Endothelial cell of umbilical vein (primary cell): ENCODE data around the gene HAND1. TPM values are rescaled to one million over a fixed set of nuclear protein-coding genes. Genes with fewer than 3 reads are reported as not detected.

Source experiments
- BruUV-seq: library from RNA; stranded (reverse); fragments of 400-500 nt; replicated peaks from 2 replicates; lab custom pipeline; 2021; lab: Mats Ljungman, UMichigan
- CTCF ChIA-PET: fragments of 300-600, 350-600 bp; sonication (Branson Sonifier 250); formaldehyde crosslinking; loops from one replicate; lab custom pipeline; 2021; ENCODE audit warnings: antibody characterized with exemption, inconsistent platforms; lab: Charles Lee
- POLR2A ChIA-PET: fragments of 300-600, 350-600 bp; sonication (Branson Sonifier 250); formaldehyde crosslinking; loops from one replicate; lab custom pipeline; 2021; ENCODE audit warnings: antibody characterized with exemption, inconsistent platforms; lab: Charles Lee
- DNase-seq: peaks from one replicate; pipeline ENCODE4 v3.0.0-alpha.2; 2011; ENCODE audit warnings: low read depth, low spot score
- FAIRE-seq: peaks from 2 replicates; lab custom pipeline; 2011; peaks lifted over from hg19 to GRCh38; lab: Jason Lieb, UNC
- H2AFZ ChIP-seq: 2 replicates; pipeline ENCODE4 v1.6.0; 2012; ENCODE audit warnings: low read depth, low read length, control low read depth, inconsistent platforms
- H3K27ac ChIP-seq: 2 replicates; pipeline ENCODE4 v1.5.1; 2011; ENCODE audit warnings: low read depth, mild to moderate bottlenecking, control low read depth, low read length, moderate library complexity; ENCODE audit not compliant: insufficient read depth
- H3K27me3 ChIP-seq, 2 experiments: 2 replicates each; pipeline versions ENCODE4 v1.6.0 to v1.6.1; 2011; ENCODE audit warnings: low read length in 2 of 2, mixed read lengths in 1 of 2; ENCODE audit not compliant: control insufficient read depth in 2 of 2, insufficient read depth in 2 of 2
- H3K36me3 ChIP-seq, 2 experiments: 2 replicates in 1 of 2; 3 replicates in 1 of 2; pipeline ENCODE4 v1.5.1; 2011; ENCODE audit warnings: low read length in 2 of 2, mild to moderate bottlenecking in 1 of 2, moderate library complexity in 1 of 2; ENCODE audit not compliant: control insufficient read depth in 2 of 2, insufficient read depth in 2 of 2; ENCODE audit errors: extremely low read depth in 1 of 2
- H3K4me1 ChIP-seq: 3 replicates; pipeline ENCODE4 v1.5.1; 2011; ENCODE audit warnings: mild to moderate bottlenecking, low read length; ENCODE audit not compliant: control insufficient read depth, insufficient read depth; ENCODE audit errors: extremely low read depth
- H3K4me2 ChIP-seq: 2 replicates; pipeline ENCODE4 v1.6.1; 2011; ENCODE audit warnings: low read length, control low read depth, mixed read lengths; ENCODE audit not compliant: insufficient read depth
- H3K4me3 ChIP-seq, 3 experiments: fragments of 200-600 bp in 1 of 3; sonication (generic), shearing (Covaris generic) in 1 of 3; replicated peaks in 1 of 3; 2 replicates each; pipeline ENCODE4 v1.5.1; 2011 to 2016; ENCODE audit warnings: control low read depth in 3 of 3, low read length in 3 of 3, mild to moderate bottlenecking in 2 of 3, inconsistent platforms in 1 of 3, low read depth in 1 of 3, moderate library complexity in 1 of 3; ENCODE audit not compliant: insufficient read depth in 1 of 3
- H3K79me2 ChIP-seq: 2 replicates; pipeline ENCODE4 v1.6.0; 2012; ENCODE audit warnings: low read length, inconsistent platforms; ENCODE audit not compliant: control insufficient read depth, insufficient read depth
- H3K9ac ChIP-seq: replicated peaks from 2 replicates; pipeline ENCODE3; 2011; ENCODE audit warnings: low read length, control low read depth; ENCODE audit not compliant: insufficient read depth; ENCODE audit errors: extremely low read depth
- H3K9me1 ChIP-seq: replicated peaks from 3 replicates; pipeline ENCODE4 v1.6.0; 2011; ENCODE audit warnings: mild to moderate bottlenecking, low read length; ENCODE audit not compliant: control insufficient read depth, insufficient read depth; ENCODE audit errors: extremely low read depth
- H3K9me3 ChIP-seq: replicated peaks from 2 replicates; pipeline ENCODE4 v1.5.1; 2012; ENCODE audit warnings: low read length, inconsistent platforms; ENCODE audit not compliant: control insufficient read depth, insufficient read depth
- H4K20me1 ChIP-seq: replicated peaks from 2 replicates; pipeline ENCODE3; 2011; ENCODE audit warnings: mild to moderate bottlenecking, low read length; ENCODE audit not compliant: control insufficient read depth, insufficient read depth; ENCODE audit errors: extremely low read depth
- EZH2 ChIP-seq: IDR thresholded peaks from 2 replicates; pipeline ENCODE4 v1.6.1; 2012; ENCODE audit warnings: borderline replicate concordance, low read depth, mild to moderate bottlenecking, moderate library complexity, low read length, inconsistent platforms; ENCODE audit not compliant: severe bottlenecking
- FOS ChIP-seq: IDR thresholded peaks from 2 replicates; pipeline ENCODE4 v1.6.1; 2011; ENCODE audit warnings: mild to moderate bottlenecking, low read length, moderate library complexity, borderline replicate concordance; ENCODE audit not compliant: insufficient read depth
- GATA2 ChIP-seq: IDR thresholded peaks from 2 replicates; pipeline ENCODE4 v1.7.0; 2011; ENCODE audit warnings: low read depth, mild to moderate bottlenecking, moderate library complexity, mixed read lengths, low read length; ENCODE audit not compliant: insufficient read length, insufficient read depth
- JUN ChIP-seq: IDR thresholded peaks from 2 replicates; pipeline ENCODE4 v1.6.1; 2011; ENCODE audit warnings: borderline replicate concordance, low read depth; ENCODE audit not compliant: insufficient read length, insufficient read depth
- MYC ChIP-seq: IDR thresholded peaks from one replicate; pipeline ENCODE4 v1.6.1; 2011; ENCODE audit warnings: mild to moderate bottlenecking, low read depth, low read length
- POLR2A ChIP-seq: IDR thresholded peaks from 2 replicates; pipeline ENCODE4 v1.6.1; 2012; ENCODE audit warnings: low read depth, mild to moderate bottlenecking, control low read depth, low read length
- POLR2AphosphoS5 ChIP-seq: IDR thresholded peaks from 2 replicates; pipeline ENCODE4 v1.6.1; 2012; ENCODE audit warnings: low read depth, mild to moderate bottlenecking, control low read depth, low read length, moderate library complexity; ENCODE audit not compliant: insufficient read depth
- dilution Hi-C: fragments of 300-500 bp; cut with MboI; formaldehyde crosslinking; loops from one replicate; pipeline ENCODE4 v1.15.0; 2019; ENCODE audit warnings: low sequenced_read_pairs; ENCODE audit not compliant: extremely low pct_ligation_motif_present
- intact Hi-C: fragments of 100-400 bp; cut with micrococcal nuclease; formaldehyde crosslinking; loops from one replicate; pipeline ENCODE4 v1.10.0; 2022
- polyA plus RNA-seq, 4 experiments: library from polyadenylated mRNA; depleted of rRNA in 3 of 4; stranded (reverse) in 3 of 4; unstranded in 1 of 4; fragments of >200 nt; gene quantifications; 2 replicates each; pipeline versions ENCODE4 v1.2.1 to v1.2.3, GENCODE V29; 2011 to 2012; ENCODE audit warnings: missing spikeins in 1 of 4
- total RNA-seq: library from RNA; stranded (reverse); gene quantifications from 2 replicates; pipeline ENCODE4 v1.2.3, GENCODE V29; 2021
- TF ChIP-seq, protein P1 (sequence below): IDR thresholded peaks from 2 replicates; pipeline ENCODE4 v1.6.1; 2011; ENCODE audit not compliant: insufficient read depth, insufficient read length
- TF ChIP-seq, protein P2 (sequence below), 2 donors: IDR thresholded peaks; 1 replicate in 1 of 2; 2 replicates in 1 of 2; pipeline ENCODE4 v1.5.1; 2011; ENCODE audit warnings: low read length in 2 of 2, mild to moderate bottlenecking in 2 of 2, moderate library complexity in 2 of 2, control low read depth in 1 of 2, inconsistent platforms in 1 of 2, low read depth in 1 of 2; ENCODE audit not compliant: insufficient read depth in 1 of 2; ENCODE audit errors: extremely low read depth in 1 of 2

HAND1 gene
- total and polyA plus RNA-seq, 2 donors (not counting 3 experiments of a cell fraction or from before 2014, with no cell fraction given) = not detected

DNA sequence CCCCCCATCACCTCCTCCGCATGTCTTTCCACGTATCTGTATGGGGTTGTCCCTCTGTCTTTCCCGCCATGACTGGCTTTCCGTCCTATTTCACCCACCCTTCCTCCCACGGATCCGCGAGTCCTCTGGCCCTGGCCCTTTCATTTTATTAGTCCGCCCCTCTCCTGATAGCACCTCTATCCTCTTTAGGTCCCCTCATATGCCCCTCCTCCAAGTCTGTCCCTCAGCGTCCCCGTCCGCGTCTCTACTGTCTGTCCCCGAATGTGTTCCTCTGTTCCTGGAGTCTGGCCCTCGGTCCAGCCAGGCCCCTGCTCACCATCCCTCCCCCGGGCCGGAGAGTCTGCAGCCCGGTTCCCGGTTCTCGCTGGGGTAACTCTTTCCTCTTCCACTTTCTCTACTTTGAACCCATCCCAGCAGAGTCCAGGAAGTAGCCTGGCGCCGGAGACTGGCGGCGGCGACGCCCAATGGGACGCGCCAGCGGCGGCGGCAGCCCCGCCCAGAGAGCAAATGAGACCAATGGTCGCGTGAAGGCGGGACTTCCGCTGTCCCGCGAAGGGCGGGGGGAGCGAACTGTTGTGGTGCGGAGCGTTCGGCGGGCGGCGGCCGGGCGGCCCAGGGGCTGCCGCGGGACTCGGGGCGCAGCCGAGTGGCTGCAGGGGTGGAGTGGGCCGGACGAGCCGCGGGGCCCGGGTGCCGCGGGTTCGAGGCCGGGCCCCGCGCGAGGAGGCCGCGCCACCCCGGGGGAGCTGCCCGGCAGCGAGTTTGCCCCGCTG is 32.4 kb downstream of the HAND1 start, which contains the start of gene SAP30L:
TSS of gene SAP30L (plus strand) at position 576 of the 773 bp plus-strand sequence. CDS start 608 bp downstream, outside the sequence.
- ChIA-PET POLR2A (no interaction called here), CTCF (interaction anchor here (1.0 to 1.8 kb wide), 5 partner anchors 7 to 471 kb away, joined by 3 to 7 read pairs (median 4); no protein-coding TSS in a partner anchor)
- DNase-seq = peak; percentile 97
- dilution Hi-C loops (no loop called here), intact Hi-C loops (loop anchor here (1.0 to 10.0 kb wide), 5 partner anchors 78 to 409 kb away; partner anchors contain the start of genes CNOT8, FAM114A2, FAXDC2 and MFAP3)
- Histone ChIP-seq H2AFZ (peak within 1 kb of the TSS; percentile 99), H3K79me2 (peaks cover 26% of the 10 kb centered on the region), H3K27me3 (no peaks in the 10 kb centered on the region), H4K20me1 (peaks cover 6% of the 10 kb centered on the region), H3K4me2 (peak within 1 kb of the TSS; percentile 94), H3K4me3 (peak within 1 kb of the TSS; percentile 82 to 98 (median 93)), H3K36me3 (peaks cover 0 to 2% of the 10 kb centered on the region in 2 experiments), H3K9ac (peak within 1 kb of the TSS; percentile 76), H3K9me1 (no peaks in the 10 kb centered on the region), H3K27ac (peak within 1 kb of the TSS; percentile 24), H3K9me3 (no peaks in the 10 kb centered on the region), H3K4me1 (peaks cover 16% of the 10 kb centered on the region)
- TF ChIP-seq GATA2 (no peak), MYC (no peak), POLR2A (peak; percentile 50)
- peak; percentile 92 for FAIRE-seq
- BruUV-seq = no TSS peak

DNA sequence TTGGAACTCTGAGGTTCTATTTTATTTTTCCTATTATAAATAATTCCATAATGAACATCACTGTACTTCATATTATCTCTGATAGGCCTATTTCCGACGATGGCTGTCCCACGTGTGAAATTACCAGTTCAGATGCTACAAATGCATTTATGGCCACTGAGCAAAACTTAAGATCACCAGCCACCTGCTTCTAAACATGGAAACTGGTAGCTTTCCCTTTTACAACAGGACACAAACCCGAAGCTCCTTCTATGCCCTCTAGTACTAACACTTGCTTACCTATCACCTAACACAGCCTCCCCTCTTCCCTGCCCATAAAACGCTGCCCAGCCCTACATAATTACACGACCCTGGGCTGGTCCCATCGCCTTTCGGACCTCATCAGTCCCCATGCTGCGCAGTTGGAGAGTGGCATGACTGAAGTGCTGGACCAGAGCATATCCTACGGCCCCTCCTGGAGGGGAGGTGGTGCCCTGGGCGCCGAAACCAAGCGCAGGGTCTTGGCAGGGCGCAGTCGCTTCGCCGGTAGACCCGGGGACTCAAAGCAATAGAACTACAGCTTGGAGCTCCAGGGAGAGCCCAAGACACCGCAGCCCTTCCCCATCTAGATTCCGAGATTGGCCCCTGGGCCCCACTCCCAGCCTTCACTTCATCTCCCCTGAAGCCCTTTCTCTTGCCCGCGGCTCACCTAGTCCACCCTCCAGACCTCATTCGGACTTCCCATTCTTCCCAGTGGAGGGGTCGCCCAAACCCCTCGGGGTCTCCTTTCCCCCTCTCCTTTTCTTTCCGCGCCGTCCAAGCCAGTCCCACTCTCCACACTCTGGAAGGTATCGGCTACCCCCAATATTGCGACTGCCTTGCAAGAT is 33.2 kb downstream of the HAND1 start:
- DNase-seq = peak; percentile 37
- Histone ChIP-seq H3K4me2 (peak overlapping the region; percentile 94), H3K9ac (peak overlapping the region; percentile 76), H3K36me3 (peaks cover 0 to 3% of the 10 kb centered on the region in 2 experiments), H3K9me1 (no peaks in the 10 kb centered on the region), H3K27ac (peak overlapping the region; percentile 24), H3K4me3 (peak overlapping the region; percentile 82 to 98 (median 93)), H4K20me1 (peaks cover 6% of the 10 kb centered on the region), H3K27me3 (no peaks in the 10 kb centered on the region), H3K9me3 (no peaks in the 10 kb centered on the region), H3K4me1 (peaks cover 16% of the 10 kb centered on the region), H2AFZ (peak overlapping the region; percentile 99), H3K79me2 (peaks cover 26% of the 10 kb centered on the region)
- TF ChIP-seq, protein P1, sequence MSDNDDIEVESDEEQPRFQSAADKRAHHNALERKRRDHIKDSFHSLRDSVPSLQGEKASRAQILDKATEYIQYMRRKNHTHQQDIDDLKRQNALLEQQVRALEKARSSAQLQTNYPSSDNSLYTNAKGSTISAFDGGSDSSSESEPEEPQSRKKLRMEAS = no peak
- TF ChIP-seq MYC (no peak), GATA2 (no peak), POLR2A (no peak), FOS (no peak), POLR2AphosphoS5 (no peak), EZH2 (no peak), JUN (no peak)
- TF ChIP-seq, protein P2, sequence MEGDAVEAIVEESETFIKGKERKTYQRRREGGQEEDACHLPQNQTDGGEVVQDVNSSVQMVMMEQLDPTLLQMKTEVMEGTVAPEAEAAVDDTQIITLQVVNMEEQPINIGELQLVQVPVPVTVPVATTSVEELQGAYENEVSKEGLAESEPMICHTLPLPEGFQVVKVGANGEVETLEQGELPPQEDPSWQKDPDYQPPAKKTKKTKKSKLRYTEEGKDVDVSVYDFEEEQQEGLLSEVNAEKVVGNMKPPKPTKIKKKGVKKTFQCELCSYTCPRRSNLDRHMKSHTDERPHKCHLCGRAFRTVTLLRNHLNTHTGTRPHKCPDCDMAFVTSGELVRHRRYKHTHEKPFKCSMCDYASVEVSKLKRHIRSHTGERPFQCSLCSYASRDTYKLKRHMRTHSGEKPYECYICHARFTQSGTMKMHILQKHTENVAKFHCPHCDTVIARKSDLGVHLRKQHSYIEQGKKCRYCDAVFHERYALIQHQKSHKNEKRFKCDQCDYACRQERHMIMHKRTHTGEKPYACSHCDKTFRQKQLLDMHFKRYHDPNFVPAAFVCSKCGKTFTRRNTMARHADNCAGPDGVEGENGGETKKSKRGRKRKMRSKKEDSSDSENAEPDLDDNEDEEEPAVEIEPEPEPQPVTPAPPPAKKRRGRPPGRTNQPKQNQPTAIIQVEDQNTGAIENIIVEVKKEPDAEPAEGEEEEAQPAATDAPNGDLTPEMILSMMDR (IDR thresholded peaks at IDR 0.05; ENCODE audit: extremely low read depth in 1 of 2, insufficient read depth in 1 of 2, low read depth in 1 of 2, low read length in 2 of 2) = no peak
- no TSS peak for BruUV-seq
- peak; percentile 33 for FAIRE-seq
- intact Hi-C loops = loop anchor here (1.0 to 10.0 kb wide), 4 partner anchors 77 to 410 kb away; partner anchors contain the start of genes CNOT8, FAM114A2, FAXDC2 and MFAP3
- POLR2A ChIA-PET = no interaction called here
- dilution Hi-C loops = no loop called here
- CTCF ChIA-PET = interaction anchor here (1.3 kb wide), 1 partner anchor 372 kb away, joined by 3 read pairs; no protein-coding TSS in a partner anchor
